Measurements from ENCODE around the gene SPC24.
"Not testable (repeated sequence)": the region's sequence is repeated elsewhere in the genome, so short reads cannot be mapped to it uniquely, and the experiment has no call there.

The SPC24 gene

GRCh38 chr19:11121963-11122362 lies 33.6 kb downstream of the SPC24 start:
- DNase-seq: not testable (repeated sequence)

- no peak for DNase-seq
These were observed 39.1 kb downstream of the SPC24 start for GRCh38 chr19:11116507-11116906.

DNA sequence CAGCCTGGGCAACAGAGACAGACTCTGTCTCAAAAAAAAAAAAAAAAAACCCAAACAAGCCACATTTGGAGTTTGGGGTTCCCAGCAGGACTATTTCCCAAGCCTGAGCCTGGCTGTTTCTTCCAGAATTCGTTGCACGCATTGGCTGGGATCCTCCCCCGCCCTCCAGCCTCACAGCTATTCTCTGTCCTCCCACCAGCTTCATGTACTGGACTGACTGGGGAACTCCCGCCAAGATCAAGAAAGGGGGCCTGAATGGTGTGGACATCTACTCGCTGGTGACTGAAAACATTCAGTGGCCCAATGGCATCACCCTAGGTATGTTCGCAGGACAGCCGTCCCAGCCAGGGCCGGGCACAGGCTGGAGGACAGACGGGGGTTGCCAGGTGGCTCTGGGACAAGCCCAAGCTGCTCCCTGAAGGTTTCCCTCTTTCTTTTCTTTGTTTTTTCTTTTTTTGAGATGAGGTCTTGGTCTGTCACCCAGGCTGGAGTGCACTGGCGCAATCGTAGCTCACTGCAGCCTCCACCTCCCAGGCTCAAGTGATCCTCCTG lies 39.6 kb downstream of the SPC24 start:
- DNase-seq: no peak

GRCh38 chr19:11115042-11115441 lies 40.5 kb downstream of the SPC24 start:
- no peak for DNase-seq

- no peak for DNase-seq
These were observed 42.4 kb downstream of the SPC24 start for GRCh38 chr19:11113140-11113708.

DNA sequence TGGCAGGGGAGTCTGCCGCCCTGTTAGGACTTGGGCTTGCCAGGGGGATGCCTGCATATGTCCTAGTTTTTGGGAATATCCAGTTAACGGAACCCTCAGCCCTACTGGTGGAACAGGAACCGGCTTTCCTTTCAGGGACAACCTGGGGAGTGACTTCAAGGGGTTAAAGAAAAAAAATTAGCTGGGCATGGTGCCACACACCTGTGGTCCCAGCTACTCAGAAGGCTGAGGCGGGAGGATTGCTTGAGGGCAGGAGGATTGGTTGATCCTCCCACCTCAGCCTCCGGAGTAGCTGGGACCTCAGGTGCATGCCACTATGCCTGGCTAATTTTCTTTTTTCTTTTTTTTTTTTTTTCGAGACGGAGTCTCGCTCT lies 43.8 kb downstream of the SPC24 start:
- no peak for DNase-seq

DNA sequence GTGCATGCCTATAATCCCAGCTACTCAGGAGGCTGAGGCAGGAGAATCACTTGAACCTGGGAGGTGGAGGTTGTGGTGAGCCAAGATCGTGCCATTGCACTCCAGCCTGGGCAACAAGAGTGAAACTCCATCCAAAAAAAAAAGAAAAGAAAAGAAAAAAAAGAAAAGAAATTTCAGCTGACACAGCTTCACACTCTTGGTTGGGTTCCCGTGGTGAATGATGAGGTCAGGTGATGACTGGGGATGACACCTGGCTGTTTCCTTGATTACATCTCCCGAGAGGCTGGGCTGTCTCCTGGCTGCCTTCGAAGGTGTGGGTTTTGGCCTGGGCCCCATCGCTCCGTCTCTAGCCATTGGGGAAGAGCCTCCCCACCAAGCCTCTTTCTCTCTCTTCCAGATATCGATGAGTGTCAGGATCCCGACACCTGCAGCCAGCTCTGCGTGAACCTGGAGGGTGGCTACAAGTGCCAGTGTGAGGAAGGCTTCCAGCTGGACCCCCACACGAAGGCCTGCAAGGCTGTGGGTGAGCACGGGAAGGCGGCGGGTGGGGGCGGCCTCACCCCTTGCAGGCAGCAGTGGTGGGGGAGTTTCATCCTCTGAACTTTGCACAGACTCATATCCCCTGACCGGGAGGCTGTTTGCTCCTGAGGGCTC lies 44.3 kb downstream of the SPC24 start:
- no peak for DNase-seq

DNA sequence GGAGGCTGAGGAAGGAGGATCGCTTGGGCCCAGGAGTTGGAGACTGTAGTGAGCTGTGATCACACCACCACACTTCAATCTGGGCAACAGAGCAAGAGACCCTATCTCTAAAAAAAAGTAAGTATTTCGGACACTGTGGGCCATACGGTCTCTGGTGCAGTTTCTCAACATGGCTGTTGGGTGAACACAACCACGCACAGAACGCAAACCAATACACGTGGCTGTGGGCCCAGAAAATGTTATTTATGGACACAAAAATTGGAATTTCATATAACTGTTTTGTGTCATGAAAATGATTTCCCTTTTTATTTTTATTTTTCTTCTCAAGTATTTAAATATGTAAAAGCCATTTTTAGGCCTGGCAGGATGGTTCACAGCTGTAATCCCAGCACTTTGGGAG lies 46.8 kb downstream of the SPC24 start:
- DNase-seq: no peak

DNA sequence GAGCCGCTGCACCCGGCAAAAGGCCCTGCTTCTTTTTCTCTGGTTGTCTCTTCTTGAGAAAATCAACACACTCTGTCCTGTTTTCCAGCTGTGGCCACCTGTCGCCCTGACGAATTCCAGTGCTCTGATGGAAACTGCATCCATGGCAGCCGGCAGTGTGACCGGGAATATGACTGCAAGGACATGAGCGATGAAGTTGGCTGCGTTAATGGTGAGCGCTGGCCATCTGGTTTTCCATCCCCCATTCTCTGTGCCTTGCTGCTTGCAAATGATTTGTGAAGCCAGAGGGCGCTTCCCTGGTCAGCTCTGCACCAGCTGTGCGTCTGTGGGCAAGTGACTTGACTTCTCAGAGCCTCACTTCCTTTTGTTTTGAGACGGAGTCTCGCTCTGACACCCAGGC lies 49.1 kb downstream of the SPC24 start:
- no peak for DNase-seq

DNA sequence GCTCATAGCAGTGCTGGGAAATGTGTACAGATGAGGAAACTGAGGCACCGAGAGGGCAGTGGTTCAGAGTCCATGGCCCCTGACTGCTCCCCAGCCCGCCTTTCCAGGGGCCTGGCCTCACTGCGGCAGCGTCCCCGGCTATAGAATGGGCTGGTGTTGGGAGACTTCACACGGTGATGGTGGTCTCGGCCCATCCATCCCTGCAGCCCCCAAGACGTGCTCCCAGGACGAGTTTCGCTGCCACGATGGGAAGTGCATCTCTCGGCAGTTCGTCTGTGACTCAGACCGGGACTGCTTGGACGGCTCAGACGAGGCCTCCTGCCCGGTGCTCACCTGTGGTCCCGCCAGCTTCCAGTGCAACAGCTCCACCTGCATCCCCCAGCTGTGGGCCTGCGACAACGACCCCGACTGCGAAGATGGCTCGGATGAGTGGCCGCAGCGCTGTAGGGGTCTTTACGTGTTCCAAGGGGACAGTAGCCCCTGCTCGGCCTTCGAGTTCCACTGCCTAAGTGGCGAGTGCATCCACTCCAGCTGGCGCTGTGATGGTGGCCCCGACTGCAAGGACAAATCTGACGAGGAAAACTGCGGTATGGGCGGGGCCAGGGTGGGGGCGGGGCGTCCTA lies 50.5 kb downstream of the SPC24 start:
- no peak for DNase-seq

DNA sequence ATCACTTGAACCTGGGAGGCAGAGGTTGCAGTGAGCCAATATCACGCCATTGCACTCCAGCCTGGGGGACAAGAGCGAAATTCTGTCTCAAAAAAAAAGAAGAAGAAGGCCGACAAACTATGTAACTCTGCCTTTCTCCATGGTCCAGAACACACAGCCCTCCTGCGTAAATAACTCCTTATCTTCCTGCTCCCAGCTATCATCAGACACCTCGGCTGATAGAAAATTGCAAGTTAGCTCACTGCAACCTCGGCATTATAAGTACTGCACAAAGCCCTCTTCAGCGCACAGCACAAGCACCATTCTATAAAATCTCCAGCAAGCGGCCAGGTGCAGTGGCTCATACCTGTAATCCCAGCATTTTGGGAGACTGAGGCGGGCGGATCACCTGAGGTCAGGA lies 51.9 kb downstream of the SPC24 start:
- DNase-seq: not testable (repeated sequence)

- no peak for DNase-seq
These were observed 52.6 kb downstream of the SPC24 start for GRCh38 chr19:11102944-11103343.

- no peak for DNase-seq
These were observed 54.5 kb downstream of the SPC24 start for GRCh38 chr19:11101057-11101456.

GRCh38 chr19:11100049-11100448 lies 55.5 kb downstream of the SPC24 start:
- DNase-seq: no peak

GRCh38 chr19:11098861-11099260 lies 56.7 kb downstream of the SPC24 start:
- no peak for DNase-seq

DNA sequence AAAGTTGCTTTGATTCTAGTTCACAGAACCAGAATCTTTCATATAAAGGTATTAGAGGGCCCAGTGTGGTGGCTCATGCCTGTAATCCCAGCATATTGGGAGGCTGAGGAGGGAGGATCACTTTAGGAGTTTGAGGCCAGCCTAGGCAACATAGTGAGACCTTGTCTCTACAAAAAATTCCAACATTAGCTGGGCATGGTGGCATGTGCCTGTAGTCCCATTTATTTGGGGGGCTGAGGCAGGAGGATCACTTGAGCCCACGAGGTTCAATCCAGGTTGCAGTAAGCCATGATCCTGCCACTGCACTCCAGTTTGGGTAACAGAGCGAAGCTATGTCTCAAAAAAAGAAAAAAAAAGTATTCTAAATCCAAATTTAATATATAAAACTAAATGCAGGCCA lies 57.3 kb downstream of the SPC24 start:
- no peak for DNase-seq

DNA sequence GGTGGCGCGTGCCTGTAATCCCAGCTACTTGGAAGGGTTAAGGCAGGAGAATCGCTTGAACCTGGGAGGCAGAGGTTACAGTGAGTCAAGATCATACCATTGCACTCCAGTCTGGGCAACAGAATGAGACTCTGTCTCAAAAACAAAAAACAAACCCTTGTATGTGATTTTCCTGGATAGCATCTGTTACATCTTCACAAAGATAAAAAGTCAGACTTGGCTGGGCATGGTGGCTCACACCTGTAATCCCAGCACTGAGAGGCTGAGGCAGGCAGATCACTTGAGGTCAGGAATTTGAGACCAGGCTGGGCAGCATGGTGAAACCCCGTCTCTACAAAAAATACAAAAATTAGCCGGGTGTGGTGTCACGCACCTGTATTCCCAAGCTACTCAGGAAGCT lies 58.2 kb downstream of the SPC24 start:
- not testable (repeated sequence) for DNase-seq

GRCh38 chr19:11096210-11096841 lies 59.3 kb downstream of the SPC24 start:
- DNase-seq: peak; percentile 40
